ENCODE results near the gene RFNG. TPM values are rescaled to one million over a fixed set of nuclear protein-coding genes. Genes with fewer than 3 reads are reported as not detected.
A peak's percentile ranks its signal among the peaks of the same experiment; 100 is the strongest.

RFNG gene
- total and polyA plus RNA-seq, 2 of the 13 experiments (the other 11 are each of a cell fraction or from before 2014, with no cell fraction given), result 61.4 to 64.0 TPM

GRCh38 chr17:82065193-82065637, 13.6 kb upstream of the RFNG start (continued):
- no peak for TF ChIP-seq CBX1 (IDR thresholded peaks at IDR 0.05; ENCODE audit: low read depth)
- TF ChIP-seq RAD21 (CRISPR knock-in tag; IDR thresholded peaks at IDR 0.05), result no peak
- TF ChIP-seq ZNF883 (CRISPR knock-in tag; IDR thresholded peaks at IDR 0.05; ENCODE audit: not compliant biosample characterization), result no peak
- no peak for TF ChIP-seq ZSCAN5A (CRISPR knock-in tag; IDR thresholded peaks at IDR 0.05; ENCODE audit: borderline replicate concordance)
- TF ChIP-seq KDM5B (CRISPR knock-in tag; IDR thresholded peaks at IDR 0.05; ENCODE audit: borderline replicate concordance), result no peak; the same call in 1 of the 2 replicates
- no peak for TF ChIP-seq TBP (CRISPR knock-in tag; IDR thresholded peaks at IDR 0.05)
- no peak for TF ChIP-seq ZGPAT (CRISPR knock-in tag; IDR thresholded peaks at IDR 0.05)
- no peak for TF ChIP-seq MYC (CRISPR knock-in tag; IDR thresholded peaks at IDR 0.05; ENCODE audit: borderline replicate concordance)
- TF ChIP-seq POLR2AphosphoS5 (IDR thresholded peaks at IDR 0.05; ENCODE audit: low read depth, low read length), result no peak
- TF ChIP-seq ZNF724P (CRISPR knock-in tag; IDR thresholded peaks at IDR 0.05; ENCODE audit: borderline replicate concordance), result peak; percentile 40
- no peak for TF ChIP-seq REST (IDR thresholded peaks at IDR 0.05; ENCODE audit: borderline replicate concordance in 1 of 2, low read depth in 1 of 2, low read length in 2 of 2)
- no peak for TF ChIP-seq PAXIP1 (CRISPR knock-in tag; conservative IDR thresholded peaks at IDR 0.05)
- no peak for TF ChIP-seq ZNF607 (CRISPR knock-in tag; IDR thresholded peaks at IDR 0.05; ENCODE audit: borderline replicate concordance)
- TF ChIP-seq HOXA5 (CRISPR knock-in tag; IDR thresholded peaks at IDR 0.05), result no peak
- TF ChIP-seq ZNF18 (CRISPR knock-in tag; IDR thresholded peaks at IDR 0.05; ENCODE audit: insufficient replicate concordance), result no peak
- TF ChIP-seq ZNF639 (CRISPR knock-in tag; conservative IDR thresholded peaks at IDR 0.05), result no peak
